Measurements from ENCODE around the gene BDH2. TPM values are rescaled to one million over a fixed set of nuclear protein-coding genes. Genes with fewer than 3 reads are reported as not detected.

The BDH2 gene
- polyA plus RNA-seq, 1 donor from 2014 or later: 15.1 TPM

GRCh38 chr4:103073792-103074438, 25.7 kb downstream of the BDH2 start:
- H3K9me3 Mint-ChIP-seq: no peaks in the 10 kb centered on the region

GRCh38 chr4:103067841-103068547, 31.6 kb downstream of the BDH2 start:
- H3K4me3 Mint-ChIP-seq: no peak overlapping the region
- no peaks in the 10 kb centered on the region for H3K27me3 Mint-ChIP-seq
- no peak overlapping the region for H3K27ac Mint-ChIP-seq
- peaks cover 10% of the 10 kb centered on the region for H3K36me3 Mint-ChIP-seq
- H3K4me1 Mint-ChIP-seq: peaks cover 3 to 22% (median 18%) of the 10 kb centered on the region in 3 donors
- H3K9me3 Mint-ChIP-seq: no peaks in the 10 kb centered on the region

More at GRCh38 chr4:103073792-103074438, 25.7 kb downstream of the BDH2 start:
- H3K4me3 Mint-ChIP-seq: peak overlapping the region in 3 of 4 donors; percentile 93 to 99 (median 98)
- H3K4me1 Mint-ChIP-seq: peaks cover 32 to 41% (median 36%) of the 10 kb centered on the region in 3 donors
- H3K27me3 Mint-ChIP-seq: no peaks in the 10 kb centered on the region
- H3K36me3 Mint-ChIP-seq: no peaks in the 10 kb centered on the region
- peak overlapping the region in 2 of 3 donors; percentile 91 to 99 for H3K27ac Mint-ChIP-seq

DNA sequence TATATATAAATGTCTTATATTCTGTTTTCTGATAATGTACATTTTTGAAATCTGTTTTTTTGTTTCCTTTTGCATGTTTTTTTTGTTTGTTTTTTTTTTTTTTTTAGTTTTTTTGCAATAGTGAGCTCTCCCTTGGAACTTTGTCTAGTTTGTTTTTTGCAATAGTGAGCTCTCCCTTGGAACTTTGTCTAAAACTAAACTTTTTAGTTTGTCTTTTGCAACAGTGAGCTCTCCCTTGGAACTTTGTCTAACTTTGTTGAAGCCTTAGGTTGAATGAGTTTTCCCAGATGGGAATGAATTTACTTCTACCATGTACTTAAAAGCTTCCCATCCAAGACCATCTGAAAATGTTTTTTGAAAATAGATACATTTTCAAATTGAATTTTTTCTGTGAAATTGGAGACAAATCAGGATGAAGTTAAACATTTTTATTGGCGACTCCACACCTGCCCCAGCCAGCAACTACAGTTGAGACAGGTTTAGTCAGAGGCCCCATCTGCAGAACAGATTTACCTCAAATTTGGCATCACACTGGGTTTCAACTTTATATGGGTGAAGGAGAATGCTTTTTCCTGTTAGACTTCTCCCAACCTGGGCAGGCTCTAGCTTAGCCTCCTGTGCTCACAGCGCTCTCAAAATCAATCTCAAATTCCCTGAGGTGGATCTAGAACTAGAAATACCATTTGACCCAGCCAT, 39.0 kb downstream of the BDH2 start:
- H3K9me3 Mint-ChIP-seq: no peaks in the 10 kb centered on the region
- H3K36me3 Mint-ChIP-seq: peaks cover 14% of the 10 kb centered on the region
- H3K4me1 Mint-ChIP-seq: peaks cover 0 to 5% (median 0%) of the 10 kb centered on the region in 3 donors
- peak overlapping the region in 1 of 3 donors; percentile 80 for H3K27ac Mint-ChIP-seq
- H3K27me3 Mint-ChIP-seq: no peaks in the 10 kb centered on the region
- no peak overlapping the region for H3K4me3 Mint-ChIP-seq

DNA sequence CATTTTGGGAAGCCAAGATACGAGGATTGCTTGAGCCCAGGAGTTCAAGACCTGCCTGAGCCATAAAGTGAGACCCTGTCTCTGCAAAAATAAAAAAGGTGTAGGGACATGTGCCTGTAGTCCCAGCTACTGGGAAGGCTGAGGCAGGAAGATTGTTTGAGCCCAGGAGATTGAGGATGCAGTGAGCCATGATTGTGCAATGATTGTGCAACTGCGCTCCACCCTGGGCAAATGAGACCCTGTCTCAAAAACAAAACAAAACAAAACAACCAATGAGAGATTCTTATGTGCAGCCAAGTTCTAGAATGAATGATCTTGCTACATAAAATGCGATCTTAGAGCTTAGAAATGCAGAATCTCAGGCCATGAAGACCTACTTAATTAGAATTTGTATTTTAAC, 45.6 kb downstream of the BDH2 start:
- Mint-ChIP-seq H3K27me3 (no peaks in the 10 kb centered on the region), H3K4me1 (peaks cover 0 to 3% (median 2%) of the 10 kb centered on the region in 3 donors), H3K27ac (no peak overlapping the region), H3K9me3 (no peaks in the 10 kb centered on the region), H3K36me3 (peaks cover 9% of the 10 kb centered on the region), H3K4me3 (no peak overlapping the region)

GRCh38 chr4:103052779-103053178, 46.9 kb downstream of the BDH2 start:
- no peaks in the 10 kb centered on the region for H3K27me3 Mint-ChIP-seq
- H3K27ac Mint-ChIP-seq: no peak overlapping the region
- peaks cover 0 to 3% (median 2%) of the 10 kb centered on the region in 3 donors for H3K4me1 Mint-ChIP-seq
- H3K36me3 Mint-ChIP-seq: peaks cover 8% of the 10 kb centered on the region
- H3K4me3 Mint-ChIP-seq: no peak overlapping the region
- no peaks in the 10 kb centered on the region for H3K9me3 Mint-ChIP-seq

- peaks cover 0 to 3% (median 2%) of the 10 kb centered on the region in 3 donors for H3K4me1 Mint-ChIP-seq
- H3K4me3 Mint-ChIP-seq: no peak overlapping the region
- no peaks in the 10 kb centered on the region for H3K27me3 Mint-ChIP-seq
- no peak overlapping the region for H3K27ac Mint-ChIP-seq
- peaks cover 10% of the 10 kb centered on the region for H3K36me3 Mint-ChIP-seq
- no peaks in the 10 kb centered on the region for H3K9me3 Mint-ChIP-seq
Observed at GRCh38 chr4:103052145-103052544, 47.5 kb downstream of the BDH2 start.

GRCh38 chr4:103050736-103051436, 48.7 kb downstream of the BDH2 start:
- peaks cover 8 to 9% (median 8%) of the 10 kb centered on the region in 3 donors for H3K4me1 Mint-ChIP-seq
- H3K27ac Mint-ChIP-seq: peak overlapping the region in 1 of 3 donors; percentile 87
- peaks cover 6% of the 10 kb centered on the region for H3K36me3 Mint-ChIP-seq
- no peaks in the 10 kb centered on the region for H3K9me3 Mint-ChIP-seq
- no peak overlapping the region for H3K4me3 Mint-ChIP-seq
- H3K27me3 Mint-ChIP-seq: no peaks in the 10 kb centered on the region

GRCh38 chr4:103046416-103047290, 53.0 kb downstream of the BDH2 start:
- H3K4me3 Mint-ChIP-seq: no peak overlapping the region

GRCh38 chr4:103044183-103044582, 55.5 kb downstream of the BDH2 start:
- H3K27me3 Mint-ChIP-seq: no peaks in the 10 kb centered on the region
- H3K9me3 Mint-ChIP-seq: no peaks in the 10 kb centered on the region
- no peak overlapping the region for H3K27ac Mint-ChIP-seq
- no peak overlapping the region for H3K4me3 Mint-ChIP-seq
- peaks cover 7% of the 10 kb centered on the region for H3K36me3 Mint-ChIP-seq
- peaks cover 6 to 9% (median 7%) of the 10 kb centered on the region in 3 donors for H3K4me1 Mint-ChIP-seq

More at GRCh38 chr4:103046416-103047290, 53.0 kb downstream of the BDH2 start:
- Mint-ChIP-seq H3K27me3 (no peaks in the 10 kb centered on the region), H3K27ac (peak overlapping the region in 1 of 3 donors; percentile 85), H3K36me3 (peaks cover 10% of the 10 kb centered on the region), H3K9me3 (no peaks in the 10 kb centered on the region), H3K4me1 (peaks cover 8 to 9% (median 9%) of the 10 kb centered on the region in 3 donors)

- Mint-ChIP-seq H3K36me3 (peaks cover 7% of the 10 kb centered on the region), H3K27ac (peak overlapping the region in 1 of 3 donors; percentile 24), H3K4me3 (no peak overlapping the region), H3K4me1 (peaks cover 0 to 2% (median 0%) of the 10 kb centered on the region in 3 donors), H3K27me3 (no peaks in the 10 kb centered on the region), H3K9me3 (peaks cover 0 to 1% (median 0%) of the 10 kb centered on the region in 3 donors)
Observed at GRCh38 chr4:103036169-103036568, 63.5 kb downstream of the BDH2 start.

DNA sequence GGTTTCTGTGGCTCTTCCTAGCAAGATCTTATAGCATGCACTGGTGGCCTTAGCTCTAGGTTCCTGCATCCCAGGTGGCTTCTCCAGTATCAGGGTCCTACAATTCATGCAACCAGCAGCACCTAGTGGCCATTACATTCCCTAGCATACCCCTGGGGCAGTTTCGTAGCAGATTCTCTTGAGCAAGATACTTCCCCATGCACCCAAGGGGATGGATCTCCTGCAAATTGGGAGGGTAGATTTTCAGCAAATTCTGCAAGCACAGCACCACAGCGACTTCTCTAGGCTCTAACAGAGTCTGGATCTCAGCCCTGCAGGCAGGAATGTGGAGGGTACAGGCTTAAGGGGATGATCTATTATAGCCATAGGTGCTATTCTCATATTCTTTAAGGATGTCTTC, 67.1 kb downstream of the BDH2 start:
- Mint-ChIP-seq H3K36me3 (peaks cover 11% of the 10 kb centered on the region), H3K9me3 (peaks cover 0 to 1% (median 0%) of the 10 kb centered on the region in 3 donors), H3K27ac (no peak overlapping the region), H3K4me1 (peaks cover 0 to 2% (median 0%) of the 10 kb centered on the region in 3 donors), H3K4me3 (no peak overlapping the region), H3K27me3 (no peaks in the 10 kb centered on the region)

DNA sequence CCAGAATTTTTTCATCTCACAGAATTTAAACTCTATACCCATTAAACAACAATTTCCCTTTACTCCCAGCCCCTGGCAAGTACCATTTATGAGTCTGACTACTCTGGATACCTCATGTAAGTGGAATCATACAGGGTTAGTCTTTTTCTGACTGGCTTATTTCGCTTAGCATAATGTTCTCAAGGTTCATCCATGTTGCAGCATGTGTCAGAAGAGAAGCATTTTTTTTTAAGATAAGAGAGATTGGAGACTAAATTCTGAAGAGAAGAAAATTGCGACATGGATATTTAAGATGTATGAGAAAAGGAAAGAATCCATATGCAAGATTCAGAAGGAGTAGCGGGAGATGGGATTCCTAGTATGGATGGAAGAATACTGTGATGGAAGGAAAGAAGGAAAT, 68.8 kb downstream of the BDH2 start:
- Mint-ChIP-seq H3K4me1 (peaks cover 0 to 2% (median 0%) of the 10 kb centered on the region in 3 donors), H3K36me3 (peaks cover 7% of the 10 kb centered on the region), H3K27me3 (no peaks in the 10 kb centered on the region), H3K27ac (no peak overlapping the region), H3K4me3 (no peak overlapping the region), H3K9me3 (peaks cover 0 to under 1% (median 0%) of the 10 kb centered on the region in 3 donors)

DNA sequence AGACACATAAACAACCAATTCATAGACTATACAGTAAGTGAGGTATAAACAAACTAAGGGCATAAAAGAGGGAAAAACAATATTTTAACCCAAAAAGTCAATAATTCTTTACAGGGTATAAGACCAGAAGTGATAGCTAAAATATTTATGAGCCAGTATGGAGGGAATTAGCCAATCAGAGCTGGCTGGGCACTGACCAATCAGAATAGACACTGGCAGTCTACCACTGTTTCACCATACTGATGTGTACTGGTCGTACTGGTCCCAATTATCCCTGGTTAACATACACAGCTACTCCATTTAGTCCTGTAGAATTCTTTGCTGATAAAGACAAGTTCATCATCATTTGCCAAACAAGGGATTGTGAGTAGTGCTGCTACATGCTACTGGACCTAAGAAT, 70.3 kb downstream of the BDH2 start:
- Mint-ChIP-seq H3K9me3 (no peaks in the 10 kb centered on the region), H3K27ac (no peak overlapping the region), H3K27me3 (no peaks in the 10 kb centered on the region), H3K36me3 (peaks cover 7% of the 10 kb centered on the region), H3K4me1 (peaks cover 0 to 2% (median 0%) of the 10 kb centered on the region in 3 donors), H3K4me3 (no peak overlapping the region)
